NCI-H1092 (cell line): ENCODE data around the gene PPP2R2D.
"Not testable (repeated sequence)": the region's sequence is repeated elsewhere in the genome, so short reads cannot be mapped to it uniquely, and the experiment has no call there.

ENCODE experiments used
- DNase-seq: peaks from one replicate; lab custom pipeline; 2025; lab: John Stamatoyannopoulos, UW

PPP2R2D gene

DNA sequence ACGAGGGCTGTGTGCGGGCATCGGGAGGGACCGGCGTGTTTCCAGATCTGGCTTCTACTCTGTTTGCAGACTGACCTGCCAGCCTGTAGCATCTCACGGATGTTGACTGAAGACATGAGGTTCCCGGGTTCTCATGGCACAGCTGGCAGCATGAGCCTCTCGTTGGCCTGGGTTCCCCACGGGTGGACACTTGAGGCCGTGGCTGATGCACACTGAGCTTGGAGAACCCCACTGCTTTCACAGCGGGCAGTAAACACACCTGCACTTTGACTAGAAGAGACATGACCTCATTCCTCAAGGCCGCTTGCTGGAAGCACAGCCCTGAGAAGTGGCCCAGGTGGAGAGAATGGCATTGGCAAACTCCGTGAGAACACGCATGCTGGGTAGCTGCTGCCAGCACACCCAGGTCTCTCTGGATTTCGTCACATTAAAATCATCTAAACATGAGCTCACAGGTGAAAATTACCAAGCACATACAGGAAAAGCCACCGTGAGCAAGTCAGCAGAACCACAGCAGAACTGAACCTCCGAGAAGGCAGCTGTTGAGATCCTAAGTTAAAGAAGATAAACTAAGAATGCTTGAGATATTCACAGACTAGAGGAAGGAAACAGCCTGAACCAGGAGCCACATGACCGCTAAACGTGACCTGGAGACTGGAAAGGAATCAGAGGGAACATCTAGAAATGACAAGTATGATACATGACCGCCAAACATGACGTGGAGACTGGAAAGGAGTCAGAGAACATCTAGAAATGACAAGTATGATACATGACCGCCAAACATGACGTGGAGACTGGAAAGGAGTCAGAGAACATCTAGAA lies 48.4 kb downstream of the PPP2R2D start:
- no peak for DNase-seq

DNA sequence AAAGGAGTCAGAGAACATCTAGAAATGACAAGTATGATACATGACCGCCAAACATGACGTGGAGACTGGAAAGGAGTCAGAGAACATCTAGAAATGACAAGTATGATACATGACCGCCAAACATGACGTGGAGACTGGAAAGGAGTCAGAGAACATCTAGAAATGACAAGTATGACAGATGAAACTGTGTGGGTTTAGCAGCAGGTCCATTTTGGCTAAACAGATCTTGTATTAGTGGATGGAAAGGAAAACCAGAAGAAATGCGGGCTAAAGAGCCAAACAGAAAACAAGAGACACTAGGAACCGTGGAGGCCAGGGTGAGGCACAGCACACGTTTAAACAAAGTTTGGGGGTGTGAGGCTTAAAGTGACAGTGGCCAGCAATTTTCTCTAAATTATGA lies 49.1 kb downstream of the PPP2R2D start:
- DNase-seq = not testable (repeated sequence)

DNA sequence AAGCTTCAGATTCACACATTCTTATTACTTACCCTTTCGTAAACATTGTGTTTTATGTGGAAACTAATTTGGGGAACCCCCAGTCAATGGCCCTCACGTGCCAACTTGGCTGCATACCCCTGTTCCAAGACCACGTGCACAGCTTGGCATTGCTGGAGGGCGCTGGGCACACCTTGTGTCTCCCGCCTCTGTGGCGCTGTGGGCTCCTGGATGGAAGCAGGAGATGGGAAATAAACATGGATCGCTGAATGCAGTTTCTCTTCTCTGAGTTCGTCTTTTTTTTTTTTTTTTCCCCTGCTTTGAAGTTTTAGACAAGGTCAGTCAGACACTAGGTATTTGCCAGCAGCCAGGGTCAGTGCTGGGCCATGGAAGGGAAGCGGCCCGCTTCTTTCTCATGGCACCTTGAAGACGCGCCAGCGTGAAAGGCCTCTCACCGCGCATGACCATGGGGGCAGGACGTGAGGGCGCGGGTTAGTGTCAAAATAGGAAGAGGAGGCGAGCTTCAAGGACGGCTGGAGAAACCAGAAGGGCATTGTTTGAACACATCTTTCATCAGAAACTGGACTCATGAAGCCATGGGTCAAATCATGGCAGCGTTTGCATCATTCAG lies 53.7 kb downstream of the PPP2R2D start:
- DNase-seq = no peak

DNA sequence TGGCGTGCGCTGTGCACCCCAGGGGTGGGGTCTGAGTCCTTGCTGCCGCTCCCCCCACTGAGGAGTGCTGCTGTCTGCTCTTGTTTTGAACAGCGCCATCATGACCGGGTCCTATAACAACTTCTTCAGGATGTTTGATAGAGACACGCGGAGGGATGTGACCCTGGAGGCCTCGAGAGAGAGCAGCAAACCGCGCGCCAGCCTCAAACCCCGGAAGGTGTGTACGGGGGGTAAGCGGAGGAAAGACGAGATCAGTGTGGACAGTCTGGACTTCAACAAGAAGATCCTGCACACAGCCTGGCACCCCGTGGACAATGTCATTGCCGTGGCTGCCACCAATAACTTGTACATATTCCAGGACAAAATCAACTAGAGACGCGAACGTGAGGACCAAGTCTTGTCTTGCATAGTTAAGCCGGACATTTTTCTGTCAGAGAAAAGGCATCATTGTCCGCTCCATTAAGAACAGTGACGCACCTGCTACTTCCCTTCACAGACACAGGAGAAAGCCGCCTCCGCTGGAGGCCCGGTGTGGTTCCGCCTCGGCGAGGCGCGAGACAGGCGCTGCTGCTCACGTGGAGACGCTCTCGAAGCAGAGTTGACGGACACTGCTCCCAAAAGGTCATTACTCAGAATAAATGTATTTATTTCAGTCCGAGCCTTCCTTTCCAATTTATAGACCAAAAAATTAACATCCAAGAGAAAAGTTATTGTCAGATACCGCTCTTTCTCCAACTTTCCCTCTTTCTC lies 55.0 kb downstream of the PPP2R2D start:
- no peak for DNase-seq

DNA sequence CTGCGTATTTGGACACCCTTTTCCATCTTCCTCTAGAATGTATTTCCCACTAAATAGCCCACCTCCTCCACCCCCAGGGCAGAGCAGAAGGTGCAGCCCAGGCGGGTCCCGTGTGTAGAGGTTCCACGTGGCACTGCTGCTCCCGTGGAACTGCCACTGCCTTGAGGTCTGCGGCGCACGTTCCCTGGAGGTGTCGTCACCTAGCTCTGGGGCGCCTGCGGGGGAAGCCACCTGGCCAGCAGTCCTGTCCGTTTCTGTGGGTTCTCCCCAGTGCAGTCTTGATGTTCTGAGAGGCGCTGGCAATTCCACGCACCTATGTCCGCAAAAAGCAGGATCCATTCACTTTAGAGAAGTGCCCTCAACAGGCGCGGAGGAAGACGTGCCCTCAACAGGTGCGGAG lies 59.0 kb downstream of the PPP2R2D start:
- no peak for DNase-seq

DNA sequence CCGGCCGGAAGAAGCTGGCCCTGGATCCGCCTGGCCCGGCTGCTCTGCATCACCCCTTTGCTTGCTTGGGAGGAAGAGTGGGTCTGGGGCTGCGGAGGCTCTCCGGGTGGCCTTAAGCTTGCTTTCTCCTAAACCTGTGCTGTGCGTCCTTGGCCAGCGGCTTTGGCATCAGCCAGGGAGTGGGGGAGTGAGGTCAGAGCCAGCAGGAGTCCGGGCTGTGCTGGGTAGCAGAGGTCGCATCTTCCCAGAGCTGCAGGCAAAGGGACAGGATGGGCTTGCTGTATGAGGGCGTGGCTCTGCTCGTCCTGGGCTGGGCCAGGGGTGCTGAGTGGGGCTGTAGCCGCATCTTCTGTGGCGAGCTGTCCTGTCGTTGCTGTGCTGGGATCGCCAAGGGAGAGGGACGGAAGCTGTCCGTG lies 59.8 kb downstream of the PPP2R2D start:
- DNase-seq = no peak

DNA sequence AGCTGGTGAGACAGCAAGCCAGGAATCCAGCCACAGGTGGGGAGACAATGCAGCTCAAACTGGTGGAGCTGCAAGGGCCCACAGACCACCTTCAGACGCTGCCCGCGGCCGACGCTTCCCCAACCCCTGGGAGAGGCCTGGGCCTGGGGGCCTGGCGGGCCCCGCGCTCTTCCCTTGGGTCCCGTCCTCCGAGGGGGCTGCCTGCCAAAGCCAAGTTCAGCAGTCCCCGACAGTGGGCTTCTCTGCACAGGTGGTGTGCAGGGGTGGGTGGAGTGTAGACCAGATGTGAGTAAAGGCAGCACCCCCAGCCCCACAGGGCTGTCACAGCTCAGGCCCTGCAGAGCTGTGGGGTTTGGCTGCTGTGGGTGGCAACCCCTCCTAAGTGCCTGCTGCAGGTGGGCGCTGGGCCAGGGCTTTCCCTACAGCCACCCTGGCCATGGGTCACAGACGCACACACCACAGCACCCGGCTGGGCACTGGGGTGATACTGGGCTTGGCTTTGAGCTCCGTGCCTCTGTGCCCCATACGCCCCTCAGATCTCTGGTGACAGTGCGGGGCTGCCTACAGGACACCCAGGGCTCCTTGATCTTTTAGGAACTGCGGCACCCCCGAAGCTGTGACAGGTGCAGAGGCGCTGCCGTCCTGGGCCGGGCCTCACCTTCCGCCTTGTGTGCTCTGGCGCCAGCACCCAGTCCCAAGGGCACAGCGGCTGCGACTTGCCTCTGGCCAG lies 60.4 kb downstream of the PPP2R2D start:
- no peak for DNase-seq

DNA sequence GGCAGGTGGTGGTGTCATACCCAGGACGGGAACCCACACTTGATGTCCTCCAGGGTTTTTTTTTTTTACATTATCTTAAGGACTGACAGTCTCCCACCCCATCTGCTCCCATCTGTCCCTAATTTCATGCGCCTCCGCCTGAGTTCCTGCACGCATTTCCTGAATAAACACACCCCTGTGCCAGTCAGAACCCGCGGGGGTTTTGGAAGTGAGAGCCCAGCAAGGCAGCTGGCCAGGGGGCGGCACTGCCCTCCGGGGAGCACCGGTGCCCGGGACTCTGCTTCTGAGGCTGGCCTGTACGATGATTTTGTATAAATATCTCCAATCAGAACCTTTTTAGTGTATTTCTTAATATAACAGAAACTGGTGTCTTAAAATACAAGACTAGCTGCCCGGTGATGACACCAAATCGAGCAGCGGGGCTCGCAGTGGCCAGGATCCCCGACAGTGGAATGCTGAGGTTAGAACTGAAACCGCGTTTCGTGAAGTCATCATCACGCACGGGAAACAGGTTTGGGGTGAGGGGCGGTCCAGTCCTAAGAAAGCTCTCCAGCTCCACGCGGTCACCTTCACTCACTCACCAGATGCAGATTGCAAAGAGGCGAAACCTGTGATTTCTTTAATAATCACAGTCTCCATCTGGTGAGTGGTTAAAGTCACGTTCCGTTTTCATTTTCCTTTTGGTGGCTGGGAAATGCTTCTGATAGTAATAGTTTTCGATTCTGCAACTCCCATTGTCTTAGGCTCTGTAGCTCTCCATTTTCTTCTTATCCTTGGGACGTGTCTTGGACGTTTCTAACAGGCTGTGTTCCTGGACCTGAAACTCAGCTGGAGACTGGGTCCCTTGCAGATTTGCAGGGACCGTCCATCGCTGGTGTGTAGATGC lies 61.2 kb downstream of the PPP2R2D start:
- DNase-seq = peak; percentile 9

DNA sequence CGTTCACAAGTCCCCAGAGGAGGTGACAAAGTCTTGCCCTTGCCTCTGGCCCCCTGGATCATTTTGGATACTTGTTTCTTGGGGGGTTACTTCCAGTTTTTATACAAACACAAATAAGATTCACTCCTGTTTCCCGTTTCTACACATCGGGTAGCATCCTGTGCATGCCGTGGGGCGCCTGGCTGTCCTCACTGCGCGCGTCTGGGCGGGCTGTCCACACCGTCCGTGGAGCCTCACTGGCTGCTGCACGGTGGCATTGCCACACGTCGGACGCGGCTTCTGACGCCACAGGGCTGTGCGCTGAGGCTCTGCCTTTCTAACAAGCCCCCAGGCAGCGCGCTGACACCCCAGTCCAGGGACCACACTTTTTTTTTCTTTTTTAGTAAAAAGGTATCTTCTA lies 62.5 kb downstream of the PPP2R2D start:
- no peak for DNase-seq

DNA sequence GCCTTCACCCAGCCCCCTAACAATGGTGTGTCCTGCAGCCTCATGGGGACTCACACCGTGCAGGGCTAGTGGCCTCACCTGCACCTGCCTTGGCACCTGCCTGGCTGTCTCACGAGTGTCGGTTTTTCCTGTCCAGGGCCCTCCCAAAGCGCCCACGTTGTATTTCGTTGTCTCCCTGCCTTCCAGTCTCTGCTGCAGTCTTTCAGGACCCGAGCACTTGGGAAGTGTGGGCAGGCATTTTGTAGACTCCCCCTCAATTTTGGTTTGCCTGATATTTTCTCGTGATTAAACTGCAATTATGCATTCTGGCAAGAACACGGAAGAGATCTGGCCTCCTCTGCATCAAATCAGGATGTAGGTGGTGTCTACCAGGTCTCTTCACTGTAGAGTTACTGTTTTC lies 63.0 kb downstream of the PPP2R2D start:
- DNase-seq = no peak

DNA sequence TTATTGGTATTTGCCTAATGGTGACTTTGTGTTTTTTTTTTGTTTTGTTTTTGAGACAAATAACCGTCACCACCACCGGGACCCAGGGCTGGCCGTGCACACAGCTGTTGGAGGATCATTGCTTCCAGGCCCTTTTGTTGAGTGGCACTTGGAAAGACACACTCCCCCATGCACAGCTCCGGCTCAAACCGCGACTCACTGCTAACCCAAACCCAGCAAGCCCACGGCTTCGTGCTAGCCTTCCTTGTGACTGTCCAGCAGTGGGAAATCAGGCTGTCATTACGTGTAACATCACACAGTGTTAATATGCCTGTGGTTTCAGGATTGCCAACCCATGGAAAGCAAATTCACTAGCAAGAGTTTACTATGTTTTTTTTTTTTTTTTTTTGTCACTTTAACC lies 63.5 kb downstream of the PPP2R2D start:
- DNase-seq = no peak

DNA sequence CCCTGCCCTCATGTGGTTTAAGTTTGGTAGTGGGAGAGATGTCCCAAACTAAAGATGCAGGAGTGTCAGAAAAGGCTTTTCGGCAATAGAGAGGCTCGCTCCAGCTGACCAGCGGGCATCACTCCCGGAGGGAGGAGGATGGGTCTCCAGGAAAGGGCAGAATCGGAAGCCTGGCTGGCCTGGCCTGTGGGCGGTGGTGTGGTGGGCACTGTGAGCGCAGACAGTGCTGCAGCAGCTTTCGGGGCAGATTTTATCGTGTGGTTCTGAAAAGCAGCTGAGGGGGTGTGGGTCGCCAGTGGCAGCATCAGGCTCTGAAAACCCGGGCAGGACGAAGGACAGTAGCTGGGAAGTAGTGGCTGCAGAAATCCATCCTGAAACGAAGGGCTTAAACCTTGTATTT lies 68.1 kb downstream of the PPP2R2D start:
- no peak for DNase-seq

DNA sequence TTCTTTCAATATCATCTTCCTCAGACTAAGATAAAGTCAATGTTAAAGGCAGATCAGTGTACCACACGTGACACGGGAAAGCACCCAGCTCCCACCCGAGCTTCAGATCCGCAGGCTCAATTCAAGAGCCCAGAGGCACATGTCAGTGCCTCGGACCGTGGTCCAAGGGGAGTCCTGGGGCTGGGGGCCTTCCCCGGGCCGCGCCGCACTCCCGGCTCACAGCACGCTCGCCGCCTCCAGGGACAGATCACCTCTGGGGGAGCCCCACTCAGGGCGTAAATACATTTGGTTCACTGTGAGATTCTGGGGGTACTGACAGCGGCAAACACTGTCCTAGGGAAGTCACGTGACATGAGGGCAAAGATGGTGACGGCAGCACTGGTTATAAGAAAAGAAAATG lies 70.1 kb downstream of the PPP2R2D start:
- DNase-seq = no peak

DNA sequence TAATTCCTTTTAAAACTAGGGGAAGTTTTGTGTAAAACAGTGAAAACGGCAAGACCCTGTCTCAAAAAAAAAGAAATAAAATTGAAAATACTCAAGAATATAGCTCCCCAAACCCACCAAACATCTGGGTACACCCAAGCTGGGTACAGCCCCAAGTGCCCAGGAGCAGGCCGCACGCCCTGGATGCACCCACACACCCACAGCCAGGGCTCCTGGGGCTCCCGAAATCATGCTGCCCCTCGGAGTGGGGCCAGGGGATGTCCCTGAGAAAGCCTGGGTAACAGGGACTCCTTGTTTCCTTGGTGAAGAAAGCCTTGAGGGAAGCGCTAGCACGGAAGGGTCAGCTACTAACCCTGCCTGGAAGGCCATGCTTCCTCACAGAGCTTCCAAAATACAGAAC lies 70.8 kb downstream of the PPP2R2D start:
- no peak for DNase-seq

DNA sequence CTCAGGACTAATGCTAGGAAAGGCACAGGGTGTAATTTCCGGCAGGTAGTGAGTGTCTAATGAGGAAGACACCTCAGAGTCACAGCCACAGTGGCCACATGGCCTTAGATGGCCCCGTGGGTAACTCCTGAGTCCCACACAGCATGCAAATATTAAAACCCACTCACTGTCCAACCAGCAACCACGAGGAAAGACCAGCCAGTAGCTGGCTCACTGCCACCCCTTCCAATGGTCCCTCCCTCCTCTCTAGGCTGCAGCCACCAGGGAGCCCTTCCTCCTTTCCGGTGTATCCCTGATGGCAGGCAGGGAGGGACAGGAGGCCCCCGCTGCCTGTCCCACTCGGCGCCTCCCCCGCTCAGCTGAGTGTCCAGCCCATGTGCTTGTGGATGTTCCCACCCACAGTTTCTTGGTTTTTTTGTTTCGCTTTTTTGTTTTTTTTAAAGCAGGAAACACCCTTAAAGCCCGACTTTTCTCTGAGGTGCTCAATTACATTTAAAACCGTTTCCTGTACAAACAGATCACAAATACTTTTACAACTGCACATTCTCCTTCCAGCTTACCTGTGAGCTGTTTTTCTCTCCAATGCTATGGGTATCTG lies 71.8 kb downstream of the PPP2R2D start:
- DNase-seq = no peak

DNA sequence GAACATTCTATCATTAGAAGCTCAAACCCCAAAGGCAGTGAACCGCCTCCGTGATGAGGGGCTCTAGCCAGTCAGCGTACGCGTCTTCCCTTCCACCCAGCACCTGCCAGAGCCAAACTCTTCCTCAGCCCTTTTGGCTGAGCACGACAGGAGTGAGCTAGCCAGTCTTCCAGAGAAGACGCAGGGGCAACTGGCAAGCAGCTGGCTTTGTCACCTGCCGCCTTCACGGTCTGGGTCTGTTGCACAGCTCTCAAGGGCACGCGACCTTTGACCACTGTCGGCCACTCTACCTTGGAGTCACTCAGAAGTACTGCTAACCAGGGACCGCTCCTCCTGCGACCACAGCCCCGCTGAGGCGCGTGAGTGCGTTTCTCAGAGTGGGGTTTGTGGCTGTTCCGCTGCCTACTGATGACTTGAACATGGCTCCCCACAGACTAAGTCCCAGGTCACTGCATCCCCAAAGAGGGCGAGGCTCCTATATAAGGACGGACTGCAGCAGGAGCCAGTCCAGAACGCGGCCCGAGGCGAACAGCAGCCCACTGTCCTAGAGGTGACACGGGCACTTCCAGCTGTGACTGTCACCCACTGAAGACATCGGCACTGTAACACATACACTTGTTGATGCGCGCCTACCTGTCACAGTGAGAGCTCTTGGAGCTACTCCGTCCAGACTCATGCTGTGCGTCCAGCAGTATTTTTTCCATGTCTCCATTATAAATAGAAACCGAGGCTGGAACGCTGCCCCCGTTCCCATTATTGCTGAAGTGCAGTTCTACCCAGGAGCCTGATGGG lies 72.5 kb downstream of the PPP2R2D start:
- DNase-seq = no peak

DNA sequence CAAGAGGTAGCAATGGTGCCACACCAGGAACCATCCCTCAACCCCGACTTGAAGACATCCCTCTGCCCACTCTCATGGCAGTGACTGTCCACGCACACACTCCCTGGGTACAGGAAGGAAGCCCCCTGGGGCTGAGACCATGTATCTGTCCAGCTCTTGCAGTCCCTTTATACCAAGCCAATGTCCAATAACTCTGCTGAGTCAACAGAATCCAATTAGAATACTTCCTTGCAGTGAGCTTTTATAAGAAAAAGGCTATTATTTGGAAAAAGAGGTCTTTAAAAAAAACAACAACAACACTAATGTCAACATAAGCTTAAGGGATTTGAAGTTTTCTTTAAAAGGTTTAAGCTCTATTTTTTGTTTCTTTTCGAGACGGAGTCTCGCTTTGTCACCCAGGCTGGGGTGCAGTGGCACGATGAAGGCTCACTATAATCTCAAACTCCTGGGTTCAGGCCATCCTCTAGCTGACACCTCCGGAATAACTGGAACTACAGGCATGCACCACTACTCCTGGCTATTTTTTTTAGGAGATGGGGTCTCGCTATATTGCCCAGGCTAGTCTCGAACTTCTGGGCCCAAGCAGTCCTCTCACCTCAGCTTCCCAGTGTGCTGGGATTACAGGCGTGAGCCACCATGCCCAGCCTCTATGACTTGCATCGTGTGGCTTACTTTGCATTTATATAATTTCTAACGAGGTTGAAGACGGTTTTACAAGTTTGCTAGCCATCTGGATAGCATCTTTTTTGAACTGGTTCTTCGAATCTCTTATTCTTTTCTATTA lies 73.4 kb downstream of the PPP2R2D start:
- no peak for DNase-seq

DNA sequence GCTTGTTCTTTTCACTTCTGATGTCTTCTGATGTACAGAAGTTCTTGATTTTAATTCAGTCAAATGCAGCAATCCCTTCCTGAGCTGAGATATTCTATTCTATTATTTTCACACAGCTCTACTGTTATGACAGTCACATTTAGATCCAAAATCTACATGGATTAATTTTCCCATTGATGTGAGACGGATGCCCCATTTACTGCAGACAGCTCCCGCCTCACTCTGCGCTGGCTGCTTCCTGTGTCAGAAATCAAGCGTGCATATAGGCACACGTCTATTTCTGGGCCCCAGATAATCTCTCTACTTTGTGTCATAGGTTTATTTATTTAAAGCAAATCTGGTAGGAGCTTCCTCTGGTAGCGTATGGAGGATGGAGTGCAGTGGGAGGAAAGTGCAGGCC lies 74.2 kb downstream of the PPP2R2D start:
- DNase-seq = no peak

DNA sequence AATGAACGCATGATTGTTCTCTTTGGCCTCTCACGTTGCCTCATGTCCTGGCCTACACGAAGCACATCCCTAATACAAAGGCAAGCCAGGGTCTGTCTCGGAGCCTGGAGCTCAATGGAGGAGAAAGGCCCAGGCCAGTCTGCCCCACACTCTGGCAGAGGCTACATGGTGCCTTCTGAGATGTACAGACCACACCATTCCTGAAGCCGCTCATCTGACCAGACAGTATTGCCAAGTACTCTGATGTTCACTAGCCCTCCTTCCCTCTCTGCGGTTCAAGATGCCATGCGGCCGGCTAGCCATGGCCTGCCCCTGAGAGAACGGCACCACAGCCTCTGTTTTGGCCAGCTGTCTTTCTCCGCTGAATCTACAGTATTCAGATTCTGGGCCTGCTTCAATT lies 75.0 kb downstream of the PPP2R2D start:
- no peak for DNase-seq
